Measurements from ENCODE around the gene RAE1.

- TF ChIP-seq CTCF (IDR thresholded peaks at IDR 0.05; ENCODE audit: control extremely low read depth in 1 of 3, insufficient read depth in 1 of 3, low read depth in 1 of 3, low read length in 3 of 3) (no peak), SRF (IDR thresholded peaks at IDR 0.05; ENCODE audit: low read depth, low read length) (no peak), RAD21 (IDR thresholded peaks at IDR 0.05 in 1 of 2, conservative IDR thresholded peaks at IDR 0.05 in 1 of 2; ENCODE audit: low read depth in 2 of 2, low read length in 2 of 2) (no peak), JUN (IDR thresholded peaks at IDR 0.05; ENCODE audit: low read depth, low read length) (no peak), ATF3 (IDR thresholded peaks at IDR 0.05; ENCODE audit: insufficient read depth, low read depth, low read length) (no peak), TAF1 (IDR thresholded peaks at IDR 0.05; ENCODE audit: low read depth, low read length) (no peak), PHF8 (conservative IDR thresholded peaks at IDR 0.05; ENCODE audit: low read depth, low read length) (no peak), EZH2 (IDR thresholded peaks at IDR 0.05; ENCODE audit: low read depth, low read length, severe bottlenecking) (no peak), POLR2AphosphoS5 (IDR thresholded peaks at IDR 0.05; ENCODE audit: low read depth, low read length) (no peak), FOSL1 (IDR thresholded peaks at IDR 0.05; ENCODE audit: insufficient read depth, low read depth, low read length) (no peak), CREB1 (IDR thresholded peaks at IDR 0.05) (no peak), CEBPB (IDR thresholded peaks at IDR 0.05; ENCODE audit: low read depth, low read length) (no peak), GABPA (IDR thresholded peaks at IDR 0.05; ENCODE audit: borderline replicate concordance, insufficient read depth, low read length) (no peak)
Measured at GRCh38 chr20:57387945-57388371, 36.9 kb downstream of the RAE1 start.

Data from H1 (cell line).